VCaP (cell line): ENCODE measurements around the gene PRKAR1A.

Experiments
- H3K27ac ChIP-seq: fragments of 450-650 bp; 2 replicates; pipeline ENCODE4 v1.5.1; 2017
- CTCF ChIP-seq: fragments of 450-650 bp; conservative IDR thresholded peaks from 2 replicates; pipeline ENCODE4 v1.5.1; 2017; ENCODE audit warnings: mild to moderate bottlenecking, moderate library complexity

PRKAR1A gene

GRCh38 chr17:68592009-68592408 lies 79.8 kb downstream of the PRKAR1A start:
- no peak overlapping the region for H3K27ac ChIP-seq
- no peak for TF ChIP-seq CTCF

- TF ChIP-seq CTCF = no peak
- no peak overlapping the region for H3K27ac ChIP-seq
Observed at GRCh38 chr17:68592682-68593641, 80.7 kb downstream of the PRKAR1A start.

GRCh38 chr17:68594552-68594951 lies 82.3 kb downstream of the PRKAR1A start:
- no peak for TF ChIP-seq CTCF
- no peak overlapping the region for H3K27ac ChIP-seq

- no peak overlapping the region for H3K27ac ChIP-seq
- no peak for TF ChIP-seq CTCF
Observed at GRCh38 chr17:68595496-68595895, 83.3 kb downstream of the PRKAR1A start.

- H3K27ac ChIP-seq = no peak overlapping the region
- no peak for TF ChIP-seq CTCF
Observed at GRCh38 chr17:68595986-68596385, 83.8 kb downstream of the PRKAR1A start.

GRCh38 chr17:68596411-68596945 lies 84.2 kb downstream of the PRKAR1A start:
- no peak for TF ChIP-seq CTCF
- no peak overlapping the region for H3K27ac ChIP-seq

- no peak overlapping the region for H3K27ac ChIP-seq
- TF ChIP-seq CTCF = no peak
Observed at GRCh38 chr17:68598074-68598473, 85.8 kb downstream of the PRKAR1A start.
